Mesenchymal stem cell (in vitro differentiated cells and primary cell): ENCODE results near the gene DLX4.

Source experiments
- DNase-seq: peaks from one replicate; pipeline ENCODE4 v3.0.0-alpha.2; 2013
- H2AFZ ChIP-seq: one replicate; pipeline ENCODE4 v1.6.1; 2013; ENCODE audit warnings: low read depth, mild to moderate bottlenecking, control low read depth, inconsistent platforms, low read length, moderate library complexity
- H2AK5ac ChIP-seq: 2 replicates; pipeline ENCODE4 v1.6.1; 2013; ENCODE audit warnings: low read length, moderate library complexity, mild to moderate bottlenecking, inconsistent platforms; ENCODE audit not compliant: severe bottlenecking
- H2BK120ac ChIP-seq: one replicate; pipeline ENCODE4 v1.6.1; 2013; ENCODE audit warnings: low read depth, mild to moderate bottlenecking, inconsistent platforms, low read length, moderate library complexity
- H2BK12ac ChIP-seq, 2 experiments: one replicate each; pipeline ENCODE4 v1.6.1; 2013; ENCODE audit warnings: inconsistent platforms in 2 of 2, low read length in 2 of 2, mild to moderate bottlenecking in 2 of 2, moderate library complexity in 2 of 2, control low read depth in 1 of 2
- H2BK15ac ChIP-seq: one replicate; pipeline ENCODE4 v1.6.1; 2013; ENCODE audit warnings: mild to moderate bottlenecking, low read depth, inconsistent platforms; ENCODE audit not compliant: poor library complexity, severe bottlenecking
- H2BK5ac ChIP-seq: 2 replicates; pipeline ENCODE4 v1.6.1; 2013; ENCODE audit warnings: low read depth, mild to moderate bottlenecking, low read length, control low read depth, inconsistent platforms; ENCODE audit not compliant: poor library complexity, severe bottlenecking
- H3K14ac ChIP-seq, 2 experiments: one replicate each; pipeline ENCODE4 v1.6.1; 2013; ENCODE audit warnings: inconsistent platforms in 2 of 2, low read length in 2 of 2, control low read depth in 1 of 2, mild to moderate bottlenecking in 1 of 2, moderate library complexity in 1 of 2
- H3K18ac ChIP-seq, 2 experiments: one replicate each; pipeline ENCODE4 v1.6.1; 2013; ENCODE audit warnings: inconsistent platforms in 2 of 2, low read length in 2 of 2, control low read depth in 1 of 2, low read depth in 1 of 2, mild to moderate bottlenecking in 1 of 2
- H3K23ac ChIP-seq, 2 experiments: one replicate each; pipeline ENCODE4 v1.6.1; 2013; ENCODE audit warnings: inconsistent platforms in 2 of 2, low read length in 2 of 2, mild to moderate bottlenecking in 2 of 2, moderate library complexity in 2 of 2, control low read depth in 1 of 2
- H3K27ac ChIP-seq: 2 replicates; pipeline ENCODE4 v1.5.1; 2013; ENCODE audit warnings: mild to moderate bottlenecking, moderate library complexity, low read length, control low read depth, inconsistent platforms; ENCODE audit not compliant: poor library complexity, severe bottlenecking
- H3K27me3 ChIP-seq, 2 experiments: 2 replicates each; pipeline versions ENCODE4 v1.6.1 to v1.7.0; 2013; ENCODE audit warnings: low read length in 2 of 2, mild to moderate bottlenecking in 2 of 2, moderate library complexity in 2 of 2, control low read depth in 1 of 2, inconsistent platforms in 1 of 2; ENCODE audit not compliant: control insufficient read depth in 1 of 2, insufficient read depth in 1 of 2
- H3K36me3 ChIP-seq, 2 experiments: 2 replicates each; pipeline versions ENCODE4 v1.6.1 to v1.7.0; 2013; ENCODE audit warnings: low read length in 2 of 2, control low read depth in 1 of 2, inconsistent platforms in 1 of 2, low read depth in 1 of 2, mild to moderate bottlenecking in 1 of 2; ENCODE audit not compliant: insufficient read depth in 2 of 2, control insufficient read depth in 1 of 2
- H3K4ac ChIP-seq, 2 experiments: one replicate each; pipeline ENCODE4 v1.6.1; 2013; ENCODE audit warnings: inconsistent platforms in 2 of 2, low read length in 2 of 2, mild to moderate bottlenecking in 2 of 2, moderate library complexity in 2 of 2, control low read depth in 1 of 2, low read depth in 1 of 2
- H3K4me1 ChIP-seq: 2 replicates; pipeline ENCODE4 v1.6.1; 2013; ENCODE audit warnings: low read depth, low read length, control low read depth; ENCODE audit not compliant: control insufficient read depth, insufficient read depth
- H3K4me2 ChIP-seq: 2 replicates; pipeline ENCODE4 v1.6.1; 2013; ENCODE audit warnings: low read length, mild to moderate bottlenecking, inconsistent platforms; ENCODE audit not compliant: poor library complexity, severe bottlenecking
- H3K4me3 ChIP-seq, 2 experiments: 2 replicates each; pipeline versions ENCODE4 v1.5.1 to v1.7.0; 2013; ENCODE audit warnings: low read length in 2 of 2, mild to moderate bottlenecking in 2 of 2, control low read depth in 1 of 2, low read depth in 1 of 2; ENCODE audit not compliant: insufficient read depth in 1 of 2
- H3K79me1 ChIP-seq: replicated peaks from 2 replicates; pipeline ENCODE4 v1.6.1; 2013; ENCODE audit warnings: mild to moderate bottlenecking, control low read depth, low read length, inconsistent platforms; ENCODE audit not compliant: poor library complexity, severe bottlenecking
- H3K9ac ChIP-seq: 2 replicates; pipeline ENCODE4 v1.7.0; 2013; ENCODE audit warnings: mild to moderate bottlenecking, low read length, moderate library complexity
- H3K9me3 ChIP-seq: 2 replicates; pipeline ENCODE4 v1.7.0; 2013; ENCODE audit warnings: mild to moderate bottlenecking, low read length; ENCODE audit not compliant: control insufficient read depth
- H4K8ac ChIP-seq: one replicate; pipeline ENCODE4 v1.6.1; 2013; ENCODE audit warnings: inconsistent platforms, mild to moderate bottlenecking, low read length, moderate library complexity
- H4K91ac ChIP-seq: one replicate; pipeline ENCODE4 v1.6.1; 2013; ENCODE audit warnings: mild to moderate bottlenecking, low read length, inconsistent platforms
- WGBS: methylation state at CpG from one replicate; pipeline ENCODE4 v1.1.7; 2013; ENCODE audit warnings: mixed read lengths; 5-methylcytosine and 5-hydroxymethylcytosine counted together

The DLX4 gene

GRCh38 chr17:49997773-49998703 lies 29.0 kb downstream of the DLX4 start:
- Histone ChIP-seq H2AK5ac (no peak overlapping the region), H3K36me3 (no peaks in the 10 kb centered on the region), H4K8ac (no peak overlapping the region), H3K27ac (no peak overlapping the region), H2BK120ac (no peak overlapping the region), H2BK15ac (no peak overlapping the region), H3K79me1 (no peaks in the 10 kb centered on the region), H3K9ac (no peak overlapping the region), H3K4me2 (no peak overlapping the region), H2AFZ (no peak overlapping the region), H3K18ac (no peak overlapping the region), H2BK5ac (no peak overlapping the region), H3K4me3 (no peak overlapping the region), H3K23ac (no peak overlapping the region), H2BK12ac (no peak overlapping the region), H4K91ac (no peak overlapping the region), H3K4me1 (peaks cover 32% of the 10 kb centered on the region), H3K14ac (no peak overlapping the region), H3K4ac (no peak overlapping the region), H3K9me3 (no peaks in the 10 kb centered on the region), H3K27me3 (peaks cover 60 to 82% of the 10 kb centered on the region in 2 experiments)
- peak; percentile 84 for DNase-seq
- 50% methylated on average over 20 of the region's 20 CpGs for WGBS

GRCh38 chr17:49998836-49999511 lies 30.0 kb downstream of the DLX4 start:
- H3K27ac ChIP-seq: no peak overlapping the region
- 56% methylated on average over 10 of the region's 11 CpGs for WGBS
- peaks cover 25% of the 10 kb centered on the region for H3K4me1 ChIP-seq
- H3K9me3 ChIP-seq: no peaks in the 10 kb centered on the region
- no peak overlapping the region for H3K4ac ChIP-seq
- no peak overlapping the region for H3K23ac ChIP-seq
- H2BK5ac ChIP-seq: no peak overlapping the region
- no peak overlapping the region for H3K4me2 ChIP-seq
- no peak overlapping the region for H2AK5ac ChIP-seq
- no peak overlapping the region for H2BK15ac ChIP-seq
- H3K14ac ChIP-seq: no peak overlapping the region
- H3K9ac ChIP-seq: no peak overlapping the region
- DNase-seq: no peak
- no peak overlapping the region for H3K4me3 ChIP-seq
- no peak overlapping the region for H4K91ac ChIP-seq
- H3K27me3 ChIP-seq: peaks cover 57 to 79% of the 10 kb centered on the region in 2 experiments
- no peak overlapping the region for H3K18ac ChIP-seq
- no peak overlapping the region for H2BK12ac ChIP-seq
- H3K79me1 ChIP-seq: no peaks in the 10 kb centered on the region
- no peaks in the 10 kb centered on the region for H3K36me3 ChIP-seq
- peak overlapping the region; percentile 21 for H4K8ac ChIP-seq
- no peak overlapping the region for H2BK120ac ChIP-seq
- no peak overlapping the region for H2AFZ ChIP-seq

GRCh38 chr17:50003911-50004310 lies 34.9 kb downstream of the DLX4 start:
- H3K4me1 ChIP-seq: no peaks in the 10 kb centered on the region
- H3K27ac ChIP-seq: no peak overlapping the region

GRCh38 chr17:50009282-50009681 lies 40.3 kb downstream of the DLX4 start:
- Histone ChIP-seq H2AK5ac (no peak overlapping the region), H3K4me3 (no peak overlapping the region), H2AFZ (no peak overlapping the region), H3K4me1 (no peaks in the 10 kb centered on the region), H4K91ac (no peak overlapping the region), H3K9me3 (peaks cover 36% of the 10 kb centered on the region), H2BK120ac (no peak overlapping the region), H4K8ac (no peak overlapping the region), H2BK5ac (no peak overlapping the region), H3K23ac (no peak overlapping the region), H3K18ac (no peak overlapping the region), H3K14ac (no peak overlapping the region), H3K4ac (no peak overlapping the region), H3K36me3 (no peaks in the 10 kb centered on the region), H3K27me3 (peaks cover 4 to 19% of the 10 kb centered on the region in 2 experiments), H3K27ac (no peak overlapping the region), H3K4me2 (no peak overlapping the region), H3K79me1 (no peaks in the 10 kb centered on the region), H2BK15ac (no peak overlapping the region), H3K9ac (no peak overlapping the region), H2BK12ac (no peak overlapping the region)
- DNase-seq: no peak
- WGBS: 66% methylated on average over 2 of the region's 2 CpGs

More at GRCh38 chr17:50003911-50004310, 34.9 kb downstream of the DLX4 start:
- WGBS: 40% methylated on average over 1 of the region's 4 CpGs
- no peak overlapping the region for H3K9ac ChIP-seq
- no peak overlapping the region for H2BK15ac ChIP-seq
- H2AK5ac ChIP-seq: no peak overlapping the region
- H4K91ac ChIP-seq: no peak overlapping the region
- no peak overlapping the region for H3K14ac ChIP-seq
- no peak overlapping the region for H2BK5ac ChIP-seq
- H3K18ac ChIP-seq: no peak overlapping the region
- DNase-seq: peak; percentile 16
- no peaks in the 10 kb centered on the region for H3K36me3 ChIP-seq
- H4K8ac ChIP-seq: no peak overlapping the region
- H3K27me3 ChIP-seq: peaks cover 29 to 63% of the 10 kb centered on the region in 2 experiments
- no peak overlapping the region for H3K23ac ChIP-seq
- no peak overlapping the region for H3K4me2 ChIP-seq
- no peak overlapping the region for H3K4me3 ChIP-seq
- no peak overlapping the region for H2BK12ac ChIP-seq
- H3K79me1 ChIP-seq: no peaks in the 10 kb centered on the region
- H3K4ac ChIP-seq: no peak overlapping the region
- peaks cover 9% of the 10 kb centered on the region for H3K9me3 ChIP-seq
- no peak overlapping the region for H2BK120ac ChIP-seq
- H2AFZ ChIP-seq: no peak overlapping the region
